IMR-90 (cell line): ENCODE data around the gene NKIRAS1. TPM values are rescaled to one million over a fixed set of nuclear protein-coding genes. Genes with fewer than 3 reads are reported as not detected.

Experiments used
- ATAC-seq: fragments of 200-7000 bp; cut with Tn5 transposase; 2 replicates; pipeline ENCODE4 v1.9.1; 2020; ENCODE audit warnings: low read depth, mild to moderate bottlenecking, moderate library complexity
- BruUV-seq: library from RNA; stranded (reverse); fragments of 400-500 nt; replicated peaks from 2 replicates; lab custom pipeline; 2021; lab: Mats Ljungman, UMichigan
- CTCF ChIA-PET: fragments of 300-600 bp; formaldehyde crosslinking; extraction: SDS; loops from one replicate; lab custom pipeline; 2021; ENCODE audit warnings: antibody characterized with exemption; lab: Yijun Ruan, JAX
- POLR2A ChIA-PET: fragments of 300-600 bp; sonication (Branson Sonifier 250); formaldehyde crosslinking; loops from one replicate; lab custom pipeline; 2022; ENCODE audit warnings: antibody characterized with exemption; ENCODE audit not compliant: unreplicated experiment; lab: Charles Lee
- DNase-seq: peaks from one replicate; pipeline ENCODE4 v3.0.0; 2013
- H2AFZ ChIP-seq: replicated peaks from 2 replicates; pipeline ENCODE3; 2013; ENCODE audit warnings: low read length, mild to moderate bottlenecking; ENCODE audit not compliant: poor library complexity
- H2AK5ac ChIP-seq: 2 replicates; pipeline ENCODE4 v1.6.1; 2013; ENCODE audit warnings: low read depth, low read length, inconsistent platforms
- H2AK9ac ChIP-seq: replicated peaks from 2 replicates; pipeline ENCODE3; 2013; ENCODE audit warnings: mild to moderate bottlenecking, low read depth, low read length, moderate library complexity; ENCODE audit not compliant: poor library complexity
- H2BK120ac ChIP-seq: 2 replicates; pipeline ENCODE4 v1.6.1; 2013; ENCODE audit warnings: low read depth, low read length, inconsistent platforms
- H2BK15ac ChIP-seq: 3 replicates; pipeline ENCODE4 v1.6.1; 2013; ENCODE audit warnings: low read depth, low read length, inconsistent platforms
- H2BK20ac ChIP-seq: 2 replicates; pipeline ENCODE4 v1.6.1; 2013; ENCODE audit warnings: low read depth, mild to moderate bottlenecking, inconsistent platforms, low read length, moderate library complexity
- H2BK5ac ChIP-seq: 2 replicates; pipeline ENCODE4 v1.6.1; 2013; ENCODE audit warnings: mild to moderate bottlenecking, low read depth, low read length, inconsistent platforms; ENCODE audit not compliant: poor library complexity, severe bottlenecking
- H3K14ac ChIP-seq: replicated peaks from 2 replicates; pipeline ENCODE4 v1.6.1; 2013; ENCODE audit warnings: low read depth, low read length, inconsistent platforms
- H3K18ac ChIP-seq: 2 replicates; pipeline ENCODE4 v1.6.1; 2013; ENCODE audit warnings: low read depth, low read length, control low read depth
- H3K23ac ChIP-seq: 2 replicates; pipeline ENCODE4 v1.6.1; 2013; ENCODE audit warnings: low read depth, low read length, inconsistent platforms
- H3K27ac ChIP-seq: 2 replicates; pipeline ENCODE4 v1.5.1; 2013; ENCODE audit warnings: mild to moderate bottlenecking, control low read depth, low read length; ENCODE audit not compliant: insufficient read depth
- H3K27me3 ChIP-seq: 2 replicates; pipeline ENCODE4 v1.6.1; 2013; ENCODE audit warnings: low read length; ENCODE audit not compliant: control insufficient read depth, insufficient read depth
- H3K36me3 ChIP-seq: 2 replicates; pipeline ENCODE4 v1.6.1; 2013; ENCODE audit warnings: low read length, mixed read lengths; ENCODE audit not compliant: control insufficient read depth, insufficient read depth
- H3K4ac ChIP-seq: 2 replicates; pipeline ENCODE4 v1.6.1; 2013; ENCODE audit warnings: low read depth, low read length, inconsistent platforms
- H3K4me1 ChIP-seq: 2 replicates; pipeline ENCODE4 v1.6.1; 2013; ENCODE audit warnings: low read length, mixed read lengths; ENCODE audit not compliant: control insufficient read depth, insufficient read depth
- H3K4me2 ChIP-seq: 2 replicates; pipeline ENCODE4 v1.6.1; 2013; ENCODE audit warnings: low read depth, mild to moderate bottlenecking, control low read depth, low read length, moderate library complexity
- H3K4me3 ChIP-seq: 2 replicates; pipeline ENCODE4 v1.5.1; 2013; ENCODE audit warnings: low read depth, mild to moderate bottlenecking, control low read depth, low read length, moderate library complexity; ENCODE audit not compliant: insufficient read depth
- H3K56ac ChIP-seq: 2 replicates; pipeline ENCODE4 v1.6.1; 2013; ENCODE audit warnings: low read length, inconsistent platforms; ENCODE audit not compliant: insufficient read depth; ENCODE audit errors: extremely low read depth
- H3K79me1 ChIP-seq, 2 experiments: 2 replicates each; pipeline ENCODE4 v1.6.1; 2013; ENCODE audit warnings: low read length in 2 of 2, inconsistent platforms in 1 of 2, low read depth in 1 of 2
- H3K9ac ChIP-seq: 2 replicates; pipeline ENCODE4 v1.6.1; 2013; ENCODE audit warnings: low read depth, low read length, control low read depth
- H3K9me1 ChIP-seq: 2 replicates; pipeline ENCODE4 v1.6.1; 2013; ENCODE audit warnings: low read length, inconsistent platforms; ENCODE audit not compliant: insufficient read depth
- H3K9me3 ChIP-seq: 2 replicates; pipeline ENCODE4 v1.6.1; 2013; ENCODE audit warnings: low read length; ENCODE audit not compliant: control insufficient read depth, insufficient read depth
- H4K20me1 ChIP-seq: 2 replicates; pipeline ENCODE4 v1.6.1; 2013; ENCODE audit warnings: low read length, inconsistent platforms; ENCODE audit not compliant: insufficient read depth
- H4K5ac ChIP-seq: 2 replicates; pipeline ENCODE4 v1.6.1; 2013; ENCODE audit warnings: mild to moderate bottlenecking, low read depth, low read length, control low read depth
- H4K8ac ChIP-seq, 2 experiments: 2 replicates each; pipeline ENCODE4 v1.6.1; 2013; ENCODE audit warnings: low read depth in 2 of 2, low read length in 2 of 2, control low read depth in 1 of 2, inconsistent platforms in 1 of 2
- H4K91ac ChIP-seq: 2 replicates; pipeline ENCODE4 v1.6.1; 2013; ENCODE audit warnings: low read depth, low read length, inconsistent platforms; ENCODE audit not compliant: insufficient read depth
- BHLHE40 ChIP-seq: fragments of 150-350 bp; IDR thresholded peaks from 2 replicates; pipeline ENCODE4 v1.6.1; 2016; ENCODE audit warnings: mild to moderate bottlenecking, low read depth, low read length
- CEBPB ChIP-seq: IDR thresholded peaks from 2 replicates; pipeline ENCODE4 v1.6.1; 2012; ENCODE audit warnings: low read depth, low read length, improper control_type of control experiment
- CHD1 ChIP-seq: IDR thresholded peaks from 2 replicates; pipeline ENCODE4 v1.6.1; 2012; ENCODE audit warnings: low read depth, low read length, improper control_type of control experiment
- FOS ChIP-seq: fragments of 150-350 bp; IDR thresholded peaks from 2 replicates; pipeline ENCODE4 v1.6.1; 2016; ENCODE audit warnings: low read depth, low read length
- MAFK ChIP-seq: IDR thresholded peaks from 2 replicates; pipeline ENCODE4 v1.6.1; 2012; ENCODE audit warnings: low read depth, low read length, improper control_type of control experiment
- MAZ ChIP-seq: IDR thresholded peaks from 2 replicates; pipeline ENCODE4 v1.6.1; 2012; ENCODE audit warnings: low read depth, mild to moderate bottlenecking, low read length, improper control_type of control experiment, moderate library complexity, borderline replicate concordance
- MXI1 ChIP-seq: IDR thresholded peaks from 2 replicates; pipeline ENCODE4 v1.6.1; 2012; ENCODE audit warnings: low read depth, mild to moderate bottlenecking, low read length, moderate library complexity, borderline replicate concordance
- NFE2L2 ChIP-seq: fragments of 150-350 bp; IDR thresholded peaks from 2 replicates; pipeline ENCODE4 v1.6.1; 2016; ENCODE audit warnings: low read depth, mild to moderate bottlenecking, low read length
- POLR2A ChIP-seq: IDR thresholded peaks from 2 replicates; pipeline ENCODE4 v1.6.1; 2012; ENCODE audit warnings: mild to moderate bottlenecking, low read depth, low read length
- RAD21 ChIP-seq: IDR thresholded peaks from 2 replicates; pipeline ENCODE4 v1.6.1; 2012; ENCODE audit warnings: low read length, improper control_type of control experiment
- RCOR1 ChIP-seq: IDR thresholded peaks from 2 replicates; pipeline ENCODE4 v1.6.1; 2012; ENCODE audit warnings: mild to moderate bottlenecking, low read length, improper control_type of control experiment; ENCODE audit not compliant: insufficient replicate concordance
- RFX5 ChIP-seq: IDR thresholded peaks from 2 replicates; pipeline ENCODE4 v1.8.0; 2012; ENCODE audit warnings: low read depth, mild to moderate bottlenecking, low read length, moderate library complexity
- SMC3 ChIP-seq: fragments of 150-350 bp; IDR thresholded peaks from 2 replicates; pipeline ENCODE4 v1.6.1; 2016; ENCODE audit warnings: low read depth, mild to moderate bottlenecking, antibody characterized with exemption, low read length, moderate library complexity
- WGBS, 2 experiments: methylation state at CpG; one replicate each; pipeline versions ENCODE4 v1.1.5 to v1.1.7; 2013; ENCODE audit warnings: missing lambda C conversion rate in 2 of 2; ENCODE audit not compliant: insufficient read length in 1 of 2; ENCODE audit errors: extremely low coverage in 2 of 2; 5-methylcytosine and 5-hydroxymethylcytosine counted together
- dilution Hi-C: fragments of 300-500 bp; cut with HindIII; formaldehyde crosslinking; loops from one replicate; pipeline ENCODE4 v1.14.3; 2018; ENCODE audit warnings: low sequenced_read_pairs; ENCODE audit not compliant: unreplicated experiment
- in situ Hi-C: fragments of 300-500 bp; cut with MboI; formaldehyde crosslinking; loops from 3 replicates; pipeline ENCODE4 v1.14.3; 2019; ENCODE audit warnings: low sequenced_read_pairs, inconsistent platforms, mixed read lengths
- intact Hi-C: fragments of 100-400 bp; cut with micrococcal nuclease; formaldehyde crosslinking; loops from 2 replicates; pipeline ENCODE4 v1.10.0; 2022
- polyA plus RNA-seq, 3 experiments: library from polyadenylated mRNA; depleted of rRNA; stranded (reverse); fragments of >200 nt; gene quantifications; 2 replicates each; pipeline ENCODE4 v1.2.3, GENCODE V29; 2012; ENCODE audit warnings: low replicate concordance in 1 of 3
- total RNA-seq: library from RNA; depleted of rRNA; stranded (reverse); fragments of >200 nt; gene quantifications from 2 replicates; pipeline ENCODE4 v1.2.3, GENCODE V29; 2012
- TF ChIP-seq, protein P1 (sequence below): fragments of 150-350 bp; IDR thresholded peaks from 2 replicates; pipeline ENCODE4 v1.6.1; 2016; ENCODE audit warnings: low read depth, mild to moderate bottlenecking, low read length, moderate library complexity, borderline replicate concordance
- TF ChIP-seq, protein P2 (sequence below): conservative IDR thresholded peaks from 2 replicates; pipeline ENCODE4 v1.5.1; 2012; ENCODE audit warnings: mild to moderate bottlenecking, low read depth, low read length, improper control_type of control experiment
- TF ChIP-seq, protein P3 (sequence below): fragments of 150-350 bp; IDR thresholded peaks from 2 replicates; pipeline ENCODE4 v1.6.1; 2017; ENCODE audit warnings: mild to moderate bottlenecking, antibody characterized with exemption, low read length, low read depth

The NKIRAS1 gene
- total and polyA plus RNA-seq, 2 of the 4 experiments (the other 2 are of a cell fraction): 6.1 to 6.8 TPM

DNA sequence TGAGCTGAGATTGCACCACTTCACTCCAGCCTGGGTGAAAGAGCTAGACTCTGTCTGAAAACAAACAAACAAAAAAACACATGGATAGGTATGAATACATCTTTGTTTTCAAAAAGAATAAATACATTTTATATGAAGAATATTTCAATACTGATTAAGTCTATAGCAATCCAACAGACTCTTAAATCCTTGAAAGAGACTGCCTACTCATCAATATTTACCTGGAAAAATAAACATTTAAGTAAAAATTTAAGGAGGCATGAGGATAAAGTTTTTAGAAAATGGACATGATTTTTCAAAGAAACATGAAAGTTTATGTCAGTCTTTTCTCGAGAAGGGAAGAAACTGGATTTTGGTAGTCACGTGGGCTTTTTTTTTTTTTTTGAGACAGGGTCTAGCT, 5.4 kb downstream of the NKIRAS1 start:
- H4K5ac ChIP-seq: no peak overlapping the region
- no peak overlapping the region for H3K18ac ChIP-seq
- H3K27ac ChIP-seq: no peak overlapping the region
- no peak overlapping the region for H2BK15ac ChIP-seq
- H3K36me3 ChIP-seq: 0 out of 2 replicates have a peak, but pooled peaks cover 3% of the 10 kb centered on the region
- CTCF ChIA-PET: no interaction called here
- no peaks in the 10 kb centered on the region for H3K9me1 ChIP-seq
- no peak overlapping the region for H3K23ac ChIP-seq
- BruUV-seq: no TSS peak
- H2BK120ac ChIP-seq: no peak overlapping the region
- H4K91ac ChIP-seq: no peak overlapping the region
- no peak overlapping the region for H3K4ac ChIP-seq
- POLR2A ChIA-PET: no interaction called here
- no peak overlapping the region for H3K56ac ChIP-seq
- H4K20me1 ChIP-seq: no peaks in the 10 kb centered on the region
- no peak overlapping the region for H3K4me2 ChIP-seq
- dilution Hi-C loops: no loop called here
- H3K4me3 ChIP-seq: no peak overlapping the region
- no peak overlapping the region for H2AK5ac ChIP-seq
- no peak overlapping the region for H2AK9ac ChIP-seq
- H3K27me3 ChIP-seq: no peaks in the 10 kb centered on the region
- ATAC-seq: no peak
- no peak overlapping the region for H3K14ac ChIP-seq
- no peak overlapping the region for H3K9ac ChIP-seq
- no peaks in the 10 kb centered on the region for H3K9me3 ChIP-seq
- peaks cover 14 to 16% of the 10 kb centered on the region in 2 experiments for H3K79me1 ChIP-seq
- no peak overlapping the region for H4K8ac ChIP-seq
- H2AFZ ChIP-seq: no peak overlapping the region
- no peaks in the 10 kb centered on the region for H3K4me1 ChIP-seq
- WGBS, 2 experiments: no CpG with 5 or more reads among the region's 2 CpGs
- no peak overlapping the region for H2BK20ac ChIP-seq
- H2BK5ac ChIP-seq: no peak overlapping the region
- TF ChIP-seq RCOR1 (no peak), CEBPB (no peak), MAFK (no peak), SMC3 (no peak), NFE2L2 (no peak), BHLHE40 (no peak), RFX5 (no peak), FOS (no peak), POLR2A (no peak), CHD1 (no peak), MAZ (no peak), RAD21 (no peak), MXI1 (no peak)
- TF ChIP-seq, protein P1, sequence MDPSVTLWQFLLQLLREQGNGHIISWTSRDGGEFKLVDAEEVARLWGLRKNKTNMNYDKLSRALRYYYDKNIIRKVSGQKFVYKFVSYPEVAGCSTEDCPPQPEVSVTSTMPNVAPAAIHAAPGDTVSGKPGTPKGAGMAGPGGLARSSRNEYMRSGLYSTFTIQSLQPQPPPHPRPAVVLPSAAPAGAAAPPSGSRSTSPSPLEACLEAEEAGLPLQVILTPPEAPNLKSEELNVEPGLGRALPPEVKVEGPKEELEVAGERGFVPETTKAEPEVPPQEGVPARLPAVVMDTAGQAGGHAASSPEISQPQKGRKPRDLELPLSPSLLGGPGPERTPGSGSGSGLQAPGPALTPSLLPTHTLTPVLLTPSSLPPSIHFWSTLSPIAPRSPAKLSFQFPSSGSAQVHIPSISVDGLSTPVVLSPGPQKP: no peak
- TF ChIP-seq, protein P2, sequence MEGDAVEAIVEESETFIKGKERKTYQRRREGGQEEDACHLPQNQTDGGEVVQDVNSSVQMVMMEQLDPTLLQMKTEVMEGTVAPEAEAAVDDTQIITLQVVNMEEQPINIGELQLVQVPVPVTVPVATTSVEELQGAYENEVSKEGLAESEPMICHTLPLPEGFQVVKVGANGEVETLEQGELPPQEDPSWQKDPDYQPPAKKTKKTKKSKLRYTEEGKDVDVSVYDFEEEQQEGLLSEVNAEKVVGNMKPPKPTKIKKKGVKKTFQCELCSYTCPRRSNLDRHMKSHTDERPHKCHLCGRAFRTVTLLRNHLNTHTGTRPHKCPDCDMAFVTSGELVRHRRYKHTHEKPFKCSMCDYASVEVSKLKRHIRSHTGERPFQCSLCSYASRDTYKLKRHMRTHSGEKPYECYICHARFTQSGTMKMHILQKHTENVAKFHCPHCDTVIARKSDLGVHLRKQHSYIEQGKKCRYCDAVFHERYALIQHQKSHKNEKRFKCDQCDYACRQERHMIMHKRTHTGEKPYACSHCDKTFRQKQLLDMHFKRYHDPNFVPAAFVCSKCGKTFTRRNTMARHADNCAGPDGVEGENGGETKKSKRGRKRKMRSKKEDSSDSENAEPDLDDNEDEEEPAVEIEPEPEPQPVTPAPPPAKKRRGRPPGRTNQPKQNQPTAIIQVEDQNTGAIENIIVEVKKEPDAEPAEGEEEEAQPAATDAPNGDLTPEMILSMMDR: no peak
- TF ChIP-seq, protein P3, sequence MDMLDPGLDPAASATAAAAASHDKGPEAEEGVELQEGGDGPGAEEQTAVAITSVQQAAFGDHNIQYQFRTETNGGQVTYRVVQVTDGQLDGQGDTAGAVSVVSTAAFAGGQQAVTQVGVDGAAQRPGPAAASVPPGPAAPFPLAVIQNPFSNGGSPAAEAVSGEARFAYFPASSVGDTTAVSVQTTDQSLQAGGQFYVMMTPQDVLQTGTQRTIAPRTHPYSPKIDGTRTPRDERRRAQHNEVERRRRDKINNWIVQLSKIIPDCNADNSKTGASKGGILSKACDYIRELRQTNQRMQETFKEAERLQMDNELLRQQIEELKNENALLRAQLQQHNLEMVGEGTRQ: no peak
- no peak for DNase-seq
- in situ Hi-C loops: no loop called here
- intact Hi-C loops: loop anchor here (10.0 kb wide), 1 partner anchor 773 kb away; no protein-coding TSS in a partner anchor
